NCI-H2107 treated with DMSO at 0.1 percent for 48 hours (cell line): Measurements from ENCODE around the gene ENSA.
"Not testable (repeated sequence)": the region's sequence is repeated elsewhere in the genome, so short reads cannot be mapped to it uniquely, and the experiment has no call there.

Experiments
- DNase-seq: peaks from one replicate; lab custom pipeline; 2025; ENCODE audit not compliant: unreplicated experiment; lab: John Stamatoyannopoulos, UW

Gene ENSA

GRCh38 chr1:150581962-150582361, 47.5 kb downstream of the ENSA start:
- DNase-seq: not testable (repeated sequence)

DNA sequence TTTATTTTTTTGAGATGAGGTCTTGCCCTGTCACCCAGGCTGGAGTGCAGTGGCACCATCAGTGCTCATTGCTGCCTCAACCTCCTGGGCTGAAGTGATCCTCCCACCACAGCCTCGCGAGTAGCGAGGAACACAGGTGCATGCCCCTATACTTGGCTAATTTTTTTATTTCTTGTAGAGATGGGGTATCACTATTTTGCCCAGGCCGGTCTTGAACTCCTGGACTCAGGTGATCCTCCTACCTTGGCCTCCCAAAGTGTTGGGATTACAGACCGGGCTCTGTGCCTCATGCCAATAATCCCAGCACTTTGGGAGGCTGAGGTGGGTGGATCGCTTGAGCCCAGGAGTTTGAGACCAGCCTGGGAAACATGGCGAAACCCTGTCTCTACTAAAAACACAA, 48.0 kb downstream of the ENSA start:
- DNase-seq: not testable (repeated sequence)

DNA sequence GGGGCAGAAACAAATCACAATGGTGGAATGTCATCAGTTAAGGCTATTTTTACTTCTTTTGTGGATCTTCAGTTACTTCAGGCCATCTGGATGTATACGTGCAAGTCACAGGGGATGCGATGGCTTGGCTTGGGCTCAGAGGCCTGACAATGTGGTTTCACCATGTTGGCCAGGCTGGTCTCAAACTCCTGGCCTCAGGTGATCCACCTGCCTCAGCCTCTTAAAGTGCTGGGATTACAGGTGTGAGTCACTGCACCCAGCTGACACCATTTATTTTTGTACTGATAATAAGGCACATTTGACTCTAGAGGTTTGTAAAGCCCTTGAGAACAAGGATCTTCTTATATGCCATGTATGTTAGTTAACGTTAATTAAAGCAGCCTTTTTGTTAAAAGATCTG, 48.4 kb downstream of the ENSA start:
- not testable (repeated sequence) for DNase-seq

DNA sequence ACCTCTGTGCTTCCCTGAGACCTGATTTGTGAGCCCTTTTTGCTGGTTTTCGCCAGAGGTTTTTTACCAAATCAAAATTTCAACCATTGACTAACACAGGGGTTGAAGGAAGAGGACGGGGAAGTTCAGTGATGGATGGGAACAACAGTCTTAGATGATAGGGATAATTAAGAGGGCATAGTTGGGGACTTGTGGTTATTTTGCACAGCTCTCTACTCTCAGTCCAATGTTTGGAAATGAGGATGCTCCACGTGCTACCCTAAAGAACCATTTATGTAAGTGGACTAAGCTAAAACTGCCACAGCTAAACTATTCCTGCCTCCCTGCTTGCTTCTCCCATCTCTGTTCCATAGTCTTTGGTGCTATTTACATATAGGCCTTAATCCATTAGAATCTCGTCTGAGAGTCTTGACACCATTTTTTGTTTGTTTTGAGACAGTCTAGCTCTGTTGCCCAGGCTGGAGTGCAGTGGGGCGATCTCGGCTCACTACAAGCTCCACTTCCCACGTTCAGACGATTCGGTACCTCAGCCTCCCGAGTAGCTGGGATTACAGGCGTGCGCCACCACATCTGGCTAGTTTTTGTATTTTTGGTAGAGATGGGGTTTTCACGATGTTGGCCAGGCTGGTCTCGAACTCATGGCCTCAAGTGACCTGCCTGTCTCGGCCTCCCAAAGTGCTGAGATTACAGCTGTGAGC, 49.3 kb downstream of the ENSA start:
- DNase-seq: no peak

GRCh38 chr1:150579110-150579944, 50.1 kb downstream of the ENSA start, which contains the start of gene MCL1:
Gene MCL1, minus strand, starts transcription at chr1:150579610. Its CDS starts 80 bp downstream, at chr1:150579530.
- DNase-seq: peak; percentile 92

DNA sequence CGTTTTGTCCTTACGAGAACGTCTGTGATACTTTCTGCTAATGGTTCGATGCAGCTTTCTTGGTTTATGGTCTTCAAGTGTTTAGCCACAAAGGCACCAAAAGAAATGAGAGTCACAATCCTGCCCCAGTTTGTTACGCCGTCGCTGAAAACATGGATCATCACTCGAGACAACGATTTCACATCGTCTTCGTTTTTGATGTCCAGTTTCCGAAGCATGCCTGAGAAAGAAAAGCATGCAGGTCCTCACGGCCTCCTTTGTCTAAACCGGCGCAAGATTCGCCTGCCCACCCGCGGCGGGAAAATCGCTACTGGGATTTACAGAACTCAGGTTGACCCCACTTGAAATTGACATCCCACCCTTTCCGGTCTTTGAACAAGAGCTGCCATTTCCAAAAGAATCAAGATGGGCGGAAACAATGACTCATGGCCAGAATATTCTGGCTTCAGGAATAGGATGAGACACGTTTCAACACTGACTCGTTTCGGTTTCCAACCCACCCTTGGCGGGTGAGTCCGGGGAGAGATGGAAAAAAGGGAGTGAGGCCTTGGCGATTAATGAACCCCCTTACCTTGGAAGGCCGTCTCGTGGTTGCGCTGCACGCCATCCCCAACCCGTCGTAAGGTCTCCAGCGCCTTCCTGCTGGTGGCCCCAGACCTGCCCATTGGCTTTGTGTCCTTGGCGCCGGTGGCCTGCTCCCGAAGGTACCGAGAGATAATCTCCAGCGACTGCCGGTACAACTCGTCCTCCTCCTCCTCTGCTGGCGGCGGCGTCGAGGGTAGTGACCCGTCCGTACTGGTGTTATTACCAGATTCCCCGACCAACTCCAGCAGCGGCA, 50.9 kb downstream of the ENSA start:
- DNase-seq: peak; percentile 42

GRCh38 chr1:150577557-150578271, 51.7 kb downstream of the ENSA start:
- DNase-seq: peak; percentile 33

GRCh38 chr1:150576794-150577556, 52.4 kb downstream of the ENSA start:
- no peak for DNase-seq

- DNase-seq: no peak
Measured at GRCh38 chr1:150576367-150576711, 53.1 kb downstream of the ENSA start.

GRCh38 chr1:150575518-150576366, 53.7 kb downstream of the ENSA start:
- no peak for DNase-seq

- no peak for DNase-seq
Measured at GRCh38 chr1:150575072-150575489, 54.3 kb downstream of the ENSA start.

- no peak for DNase-seq
Measured at GRCh38 chr1:150574260-150575071, 54.9 kb downstream of the ENSA start.

GRCh38 chr1:150573648-150574071, 55.8 kb downstream of the ENSA start:
- DNase-seq: not testable (repeated sequence)

GRCh38 chr1:150572918-150573647, 56.3 kb downstream of the ENSA start:
- DNase-seq: no peak
